RCC 7860 (cell line): ENCODE data around the gene KRTAP3-2.

Experiments used
- DNase-seq: peaks from one replicate; pipeline ENCODE4 v3.0.0-alpha.2; 2015; ENCODE audit warnings: low spot score
- FAIRE-seq: peaks from 2 replicates; lab custom pipeline; 2012; peaks lifted over from hg19 to GRCh38; lab: Jason Lieb, UNC

The KRTAP3-2 gene

GRCh38 chr17:41012326-41013120 is 12.8 kb upstream of the KRTAP3-2 start:
- FAIRE-seq (no peak), DNase-seq (no peak)

GRCh38 chr17:41010441-41010840 is 10.7 kb upstream of the KRTAP3-2 start:
- DNase-seq (no peak), FAIRE-seq (no peak)

DNA sequence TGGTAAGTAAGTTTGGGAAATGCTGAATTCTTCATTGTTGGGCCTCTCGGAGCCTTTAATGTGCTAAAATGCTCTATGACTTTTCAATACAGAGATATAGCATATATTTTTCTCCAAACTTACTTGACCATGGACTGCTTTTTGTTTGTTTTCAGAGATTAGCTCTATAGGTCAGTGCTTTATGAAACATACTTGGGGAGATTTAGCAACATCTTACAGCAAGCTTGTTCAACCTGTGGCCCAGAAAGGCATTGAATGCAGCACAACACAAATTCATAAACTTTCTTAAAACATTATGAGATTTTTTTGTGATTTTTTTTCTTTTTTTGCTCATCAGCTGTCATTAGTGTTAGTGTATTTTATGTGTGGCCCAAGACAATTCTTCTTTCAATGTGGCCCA is 10.2 kb upstream of the KRTAP3-2 start:
- DNase-seq (no peak), FAIRE-seq (no peak)

DNA sequence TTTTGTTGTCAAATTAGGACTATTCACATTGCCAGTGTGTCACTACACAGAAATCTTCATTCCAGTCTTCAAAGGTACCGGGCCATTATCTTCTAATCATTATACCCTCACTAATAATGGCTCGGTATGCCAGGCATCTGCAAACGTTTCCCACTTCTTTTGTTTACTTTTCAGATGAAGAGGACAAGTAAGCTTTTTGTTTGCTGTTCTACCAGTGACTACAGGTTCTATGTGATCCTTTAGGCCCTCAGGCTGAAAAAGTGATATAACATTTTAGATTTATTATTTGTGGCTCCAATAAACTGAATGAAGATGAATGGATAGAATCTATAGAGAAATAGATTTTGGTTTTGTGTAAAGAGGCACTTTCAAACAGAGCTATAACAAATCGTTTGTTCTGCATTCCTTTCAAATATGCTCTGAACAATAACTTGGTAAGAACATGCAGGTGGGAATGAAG is 9.6 kb upstream of the KRTAP3-2 start:
- FAIRE-seq, result no peak

DNA sequence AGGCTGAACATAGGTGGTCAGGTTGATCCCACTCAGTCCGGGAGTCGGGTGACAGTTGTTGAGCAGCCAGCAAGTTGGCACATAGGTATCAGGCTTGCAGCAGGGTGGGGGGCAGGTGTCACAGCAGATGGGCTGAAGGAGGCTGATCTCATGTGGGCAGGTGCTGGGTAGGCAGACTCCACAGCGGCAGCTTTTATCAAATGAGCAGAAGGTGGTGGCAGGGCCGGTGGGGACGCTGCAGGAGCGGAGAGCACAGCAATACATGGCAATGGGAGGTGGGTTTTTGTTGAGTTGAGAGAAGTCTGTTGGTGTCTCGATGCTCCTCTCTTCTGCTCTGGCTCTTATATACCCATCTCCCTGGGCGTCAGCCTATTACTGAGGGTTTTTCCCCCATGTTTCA is 9.1 kb upstream of the KRTAP3-2 start, which contains the start of gene KRTAP3-1:
KRTAP3-1 (minus strand) TSS at position 318 of the 400 bp plus-strand sequence; CDS start at position 264, 54 bp downstream.
- DNase-seq (no peak), FAIRE-seq (no peak)

More for the DNA sequence above, 9.6 kb upstream of the KRTAP3-2 start:
- no peak for DNase-seq

DNA sequence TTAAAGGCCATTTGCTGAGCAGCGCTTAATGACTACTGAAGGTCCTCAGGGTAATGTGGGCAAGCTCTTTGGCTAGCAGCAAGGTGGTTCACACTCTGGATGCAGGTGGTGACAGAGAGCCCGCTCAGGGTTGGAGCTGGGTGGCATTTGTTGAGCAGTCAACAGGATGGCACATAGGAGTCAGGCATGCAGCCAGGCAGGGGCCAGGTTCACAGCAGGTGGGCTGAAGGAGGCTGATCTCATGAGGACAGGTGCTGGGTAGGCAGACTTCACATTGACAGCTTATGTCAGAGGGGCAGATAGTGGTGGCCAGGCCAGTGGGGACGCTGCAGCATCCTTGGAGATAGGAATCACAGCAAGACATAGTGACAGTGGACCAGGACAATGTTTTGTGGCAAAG is 4.7 kb upstream of the KRTAP3-2 start:
- no peak for FAIRE-seq
- DNase-seq, result no peak

DNA sequence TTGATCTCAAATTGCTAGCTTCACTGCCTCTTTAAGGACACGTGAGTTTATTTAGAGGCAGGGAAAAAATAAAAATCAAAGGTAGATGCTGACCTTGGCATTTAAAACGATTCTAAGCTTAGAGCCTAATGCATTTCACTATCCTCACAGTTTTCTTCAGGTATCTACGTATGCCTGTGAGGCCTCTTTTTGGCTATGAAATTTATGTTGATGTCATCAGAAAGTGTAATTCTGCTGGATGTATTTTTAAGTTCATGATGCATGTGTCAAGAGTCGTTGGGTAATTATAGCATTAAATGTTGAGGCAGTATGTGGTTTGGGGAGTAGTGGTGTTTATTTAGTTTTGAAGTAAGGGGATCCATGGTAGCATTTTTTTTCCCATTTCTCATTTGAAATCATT is 4.2 kb upstream of the KRTAP3-2 start:
- FAIRE-seq (no peak), DNase-seq (no peak)

DNA sequence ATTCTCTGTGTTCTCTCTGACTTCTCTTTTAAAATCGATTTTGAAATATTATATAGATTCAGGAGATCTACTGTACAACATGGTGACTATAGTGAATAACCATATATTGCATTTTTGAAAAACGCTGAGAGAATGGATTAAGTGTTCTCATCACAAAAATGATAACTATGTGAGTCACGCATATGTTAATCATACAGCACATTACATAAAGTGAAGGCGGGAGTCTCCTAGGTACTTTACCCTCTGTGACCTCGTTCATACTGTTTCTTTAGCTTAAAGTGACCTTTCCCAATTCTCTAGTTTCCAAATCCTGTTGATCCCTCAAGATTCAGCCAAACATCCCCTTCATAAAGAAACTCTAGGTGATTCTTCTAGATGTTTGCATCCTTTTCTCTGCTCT is 3.1 kb upstream of the KRTAP3-2 start:
- no peak for FAIRE-seq
- no peak for DNase-seq

- DNase-seq, result no peak
- no peak for FAIRE-seq
These were observed 2.1 kb upstream of the KRTAP3-2 start for GRCh38 chr17:41001795-41002194.

GRCh38 chr17:40997361-40997760 is 2.3 kb downstream of the KRTAP3-2 start:
- DNase-seq, result no peak
- FAIRE-seq, result no peak

DNA sequence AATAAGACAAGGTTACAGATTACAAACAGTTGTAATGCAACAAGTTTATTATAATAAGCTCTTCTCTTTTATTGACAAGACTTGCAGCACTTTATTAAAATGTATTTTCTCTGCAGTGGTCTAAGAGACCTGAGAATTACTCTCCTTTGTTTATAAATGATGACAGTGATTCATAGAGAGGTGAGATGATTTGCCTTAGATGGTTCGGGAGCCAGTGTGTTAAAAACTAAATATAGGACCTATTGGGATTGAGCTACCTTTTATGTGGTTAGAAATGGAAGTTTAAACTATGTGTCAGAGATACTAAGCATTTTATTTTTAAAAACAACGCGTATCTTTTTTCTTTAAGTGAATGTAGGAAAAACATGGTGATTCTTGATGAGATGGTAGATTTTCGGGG is 2.9 kb downstream of the KRTAP3-2 start:
- DNase-seq (no peak), FAIRE-seq (no peak)

GRCh38 chr17:40995116-40995515 is 4.6 kb downstream of the KRTAP3-2 start:
- FAIRE-seq (no peak), DNase-seq (no peak)

GRCh38 chr17:40993839-40994238 is 5.9 kb downstream of the KRTAP3-2 start, which contains the start of gene KRTAP3-3:
KRTAP3-3 (minus strand) TSS chr17:40994164; CDS start chr17:40994097, 67 bp downstream.
- DNase-seq (no peak), FAIRE-seq (no peak)

GRCh38 chr17:40993084-40993483 is 6.6 kb downstream of the KRTAP3-2 start:
- no peak for FAIRE-seq
- no peak for DNase-seq

- DNase-seq, result no peak
- FAIRE-seq, result no peak
These were observed 7.0 kb downstream of the KRTAP3-2 start for GRCh38 chr17:40992666-40993065.

- no peak for FAIRE-seq
- DNase-seq, result no peak
These were observed 12.8 kb downstream of the KRTAP3-2 start for GRCh38 chr17:40986920-40987319.

DNA sequence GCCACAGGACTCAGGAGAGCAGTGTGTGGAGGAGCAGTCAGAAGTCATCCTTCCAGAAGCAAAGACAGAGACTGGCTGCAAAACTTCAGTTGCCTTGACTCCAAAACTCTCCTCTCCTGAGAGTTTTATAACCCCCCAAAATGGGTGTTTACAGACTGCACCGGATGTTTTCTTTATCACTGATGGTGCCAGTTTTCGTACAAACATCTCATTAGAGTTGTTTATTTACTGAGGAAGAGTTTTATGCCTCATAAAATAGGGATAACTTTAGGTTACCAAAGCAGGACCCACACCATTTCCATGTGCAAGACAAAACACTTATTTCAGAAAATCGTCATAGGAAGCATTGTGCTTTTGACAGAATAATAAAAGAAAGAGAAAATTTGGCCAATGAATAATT is 15.5 kb downstream of the KRTAP3-2 start, which contains the start of gene KRT40:
KRT40 (minus strand) TSS at position 101 of the 400 bp plus-strand sequence; CDS start at position 48, 53 bp downstream.
- no peak for DNase-seq
- FAIRE-seq, result no peak

GRCh38 chr17:40981115-40981514 is 18.6 kb downstream of the KRTAP3-2 start:
- DNase-seq, result no peak
- no peak for FAIRE-seq

DNA sequence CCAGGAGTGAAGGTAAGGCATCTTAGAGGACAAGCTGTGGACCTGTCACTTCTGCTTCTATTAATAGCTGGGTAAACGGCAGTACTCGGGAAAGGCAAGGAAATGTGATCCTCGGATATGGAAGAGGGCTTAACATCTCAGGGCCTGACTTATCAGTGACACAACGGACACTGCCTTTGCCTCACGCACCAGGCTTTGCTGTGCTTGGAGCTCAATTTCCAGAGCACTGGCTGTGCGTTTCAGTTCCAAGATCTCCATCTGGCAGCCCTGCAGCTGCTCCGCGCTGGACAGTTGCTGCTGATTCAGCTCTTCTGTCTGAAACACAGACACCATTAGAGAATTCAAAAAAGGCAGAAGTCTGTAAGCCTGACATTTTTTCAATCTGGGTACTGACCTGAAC is 19.1 kb downstream of the KRTAP3-2 start:
- DNase-seq (no peak), FAIRE-seq (no peak)

GRCh38 chr17:40980117-40980516 is 19.6 kb downstream of the KRTAP3-2 start:
- FAIRE-seq (no peak), DNase-seq (no peak)

- FAIRE-seq (no peak), DNase-seq (no peak)
These were observed 21.0 kb downstream of the KRTAP3-2 start for GRCh38 chr17:40978575-40979151.

GRCh38 chr17:40975516-40975915 is 24.2 kb downstream of the KRTAP3-2 start:
- FAIRE-seq (no peak), DNase-seq (no peak)
